ENCODE results near the gene PRKAA2. TPM values are rescaled to one million over a fixed set of nuclear protein-coding genes. Genes with fewer than 3 reads are reported as not detected.

Gene PRKAA2
- total RNA-seq, 1 experiment from 2014 or later: 4.5 TPM

- Histone ChIP-seq H4K20me1 (ENCODE audit: low read length) (no peaks in the 10 kb centered on the region), H3K4me3 (ENCODE audit: low read length) (no peak overlapping the region), H3K9me3 (ENCODE audit: low read length) (no peaks in the 10 kb centered on the region), H3K27me3 (ENCODE audit: low read length) (no peaks in the 10 kb centered on the region), H3K9me2 (replicated peaks; ENCODE audit: low read length) (no peaks in the 10 kb centered on the region), H3K4me1 (ENCODE audit: insufficient read depth, low read length) (peaks cover 8% of the 10 kb centered on the region), H3K36me3 (ENCODE audit: low read depth, low read length) (no peaks in the 10 kb centered on the region), H3K9ac (ENCODE audit: low read length) (no peak overlapping the region), H2AFZ (ENCODE audit: low read length) (no peak overlapping the region), H3K4me2 (ENCODE audit: low read length) (0 out of 2 replicates have a peak overlapping the region, but pooled peaks have one; percentile 3), H3K27ac (ENCODE audit: low read length) (no peak overlapping the region), H3K79me2 (ENCODE audit: low read length) (no peaks in the 10 kb centered on the region), H3F3A (ENCODE audit: low read length, unreplicated experiment) (no peaks in the 10 kb centered on the region)
- TF ChIP-seq EZH2phosphoT487 (IDR thresholded peaks at IDR 0.05; ENCODE audit: borderline replicate concordance, low read length) (no peak), EZH2 (IDR thresholded peaks at IDR 0.05; ENCODE audit: low read length, unreplicated experiment) (no peak)
- TF ChIP-seq, protein P1, sequence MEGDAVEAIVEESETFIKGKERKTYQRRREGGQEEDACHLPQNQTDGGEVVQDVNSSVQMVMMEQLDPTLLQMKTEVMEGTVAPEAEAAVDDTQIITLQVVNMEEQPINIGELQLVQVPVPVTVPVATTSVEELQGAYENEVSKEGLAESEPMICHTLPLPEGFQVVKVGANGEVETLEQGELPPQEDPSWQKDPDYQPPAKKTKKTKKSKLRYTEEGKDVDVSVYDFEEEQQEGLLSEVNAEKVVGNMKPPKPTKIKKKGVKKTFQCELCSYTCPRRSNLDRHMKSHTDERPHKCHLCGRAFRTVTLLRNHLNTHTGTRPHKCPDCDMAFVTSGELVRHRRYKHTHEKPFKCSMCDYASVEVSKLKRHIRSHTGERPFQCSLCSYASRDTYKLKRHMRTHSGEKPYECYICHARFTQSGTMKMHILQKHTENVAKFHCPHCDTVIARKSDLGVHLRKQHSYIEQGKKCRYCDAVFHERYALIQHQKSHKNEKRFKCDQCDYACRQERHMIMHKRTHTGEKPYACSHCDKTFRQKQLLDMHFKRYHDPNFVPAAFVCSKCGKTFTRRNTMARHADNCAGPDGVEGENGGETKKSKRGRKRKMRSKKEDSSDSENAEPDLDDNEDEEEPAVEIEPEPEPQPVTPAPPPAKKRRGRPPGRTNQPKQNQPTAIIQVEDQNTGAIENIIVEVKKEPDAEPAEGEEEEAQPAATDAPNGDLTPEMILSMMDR (conservative IDR thresholded peaks at IDR 0.05; ENCODE audit: low read depth, low read length): no peak
- intact Hi-C loops (cut with micrococcal nuclease): no loop called here
- ATAC-seq: peak; percentile 97
- peak; percentile 68 for DNase-seq
- ChIA-PET POLR2A (ENCODE audit: unreplicated experiment) (no interaction called here), CTCF (no interaction called here)
- no TSS peak for BruUV-seq (replicated peaks)
These were observed 28.0 kb upstream of the PRKAA2 start for GRCh38 chr1:56617141-56617540.

- Histone ChIP-seq H3K27me3 (ENCODE audit: low read length) (no peaks in the 10 kb centered on the region), H3K4me1 (ENCODE audit: insufficient read depth, low read length) (peaks cover 37% of the 10 kb centered on the region), H3F3A (ENCODE audit: low read length, unreplicated experiment) (no peaks in the 10 kb centered on the region), H3K27ac (ENCODE audit: low read length) (peak overlapping the region; percentile 84), H3K9me3 (ENCODE audit: low read length) (no peaks in the 10 kb centered on the region), H4K20me1 (ENCODE audit: low read length) (no peaks in the 10 kb centered on the region), H3K4me3 (ENCODE audit: low read length) (peak overlapping the region; percentile 14; the same call in 1 of the 2 replicates), H3K9me2 (replicated peaks; ENCODE audit: low read length) (no peaks in the 10 kb centered on the region), H3K9ac (ENCODE audit: low read length) (peak overlapping the region; percentile 16; the same call in 1 of the 2 replicates), H3K4me2 (ENCODE audit: low read length) (peak overlapping the region; percentile 58), H3K79me2 (ENCODE audit: low read length) (no peaks in the 10 kb centered on the region), H2AFZ (ENCODE audit: low read length) (no peak overlapping the region), H3K36me3 (ENCODE audit: low read depth, low read length) (no peaks in the 10 kb centered on the region)
- ChIA-PET POLR2A (ENCODE audit: unreplicated experiment) (no interaction called here), CTCF (no interaction called here)
- no TSS peak for BruUV-seq (replicated peaks)
- intact Hi-C loops (cut with micrococcal nuclease): loop anchor here (2.0 to 5.0 kb wide), 3 partner anchors 19 to 83 kb away; partner anchors contain the start of gene PRKAA2
- ATAC-seq (no peak), DNase-seq (no peak)
- TF ChIP-seq EZH2 (IDR thresholded peaks at IDR 0.05; ENCODE audit: low read length, unreplicated experiment): no peak
- TF ChIP-seq EZH2phosphoT487 (IDR thresholded peaks at IDR 0.05; ENCODE audit: borderline replicate concordance, low read length): no peak
- TF ChIP-seq, protein P1 (conservative IDR thresholded peaks at IDR 0.05; ENCODE audit: low read depth, low read length): no peak
These were observed 19.2 kb upstream of the PRKAA2 start for GRCh38 chr1:56625819-56626440.

- TF ChIP-seq, protein P1 (conservative IDR thresholded peaks at IDR 0.05; ENCODE audit: low read depth, low read length): no peak
- TF ChIP-seq EZH2phosphoT487 (IDR thresholded peaks at IDR 0.05; ENCODE audit: borderline replicate concordance, low read length) (no peak), EZH2 (IDR thresholded peaks at IDR 0.05; ENCODE audit: low read length, unreplicated experiment) (no peak)
- Histone ChIP-seq H3K4me2 (ENCODE audit: low read length) (peak overlapping the region; percentile 58), H3K79me2 (ENCODE audit: low read length) (no peaks in the 10 kb centered on the region), H3F3A (ENCODE audit: low read length, unreplicated experiment) (no peaks in the 10 kb centered on the region), H3K4me3 (ENCODE audit: low read length) (peak overlapping the region; percentile 14; the same call in 1 of the 2 replicates), H3K27me3 (ENCODE audit: low read length) (no peaks in the 10 kb centered on the region), H3K36me3 (ENCODE audit: low read depth, low read length) (no peaks in the 10 kb centered on the region), H4K20me1 (ENCODE audit: low read length) (no peaks in the 10 kb centered on the region), H3K4me1 (ENCODE audit: insufficient read depth, low read length) (peaks cover 37% of the 10 kb centered on the region), H3K9ac (ENCODE audit: low read length) (peak overlapping the region; percentile 16; the same call in 1 of the 2 replicates), H3K27ac (ENCODE audit: low read length) (peak overlapping the region; percentile 84), H3K9me3 (ENCODE audit: low read length) (no peaks in the 10 kb centered on the region), H3K9me2 (replicated peaks; ENCODE audit: low read length) (no peaks in the 10 kb centered on the region), H2AFZ (ENCODE audit: low read length) (no peak overlapping the region)
- ATAC-seq (peak; percentile 7; the same call in 1 of the 2 replicates), DNase-seq (peak; percentile 47)
- CTCF ChIA-PET: no interaction called here
- no TSS peak for BruUV-seq (replicated peaks)
- intact Hi-C loops (cut with micrococcal nuclease): loop anchor here (2.0 to 5.0 kb wide), 3 partner anchors 18 to 82 kb away; partner anchors contain the start of gene PRKAA2
- POLR2A ChIA-PET (ENCODE audit: unreplicated experiment): interaction anchor here (0.6 kb wide), 1 partner anchor 245 kb away, joined by 5 read pairs; no protein-coding TSS in a partner anchor
These were observed 18.6 kb upstream of the PRKAA2 start for GRCh38 chr1:56626546-56626945.
